Measurements from ENCODE around the gene MRPL24.

Gene MRPL24

DNA sequence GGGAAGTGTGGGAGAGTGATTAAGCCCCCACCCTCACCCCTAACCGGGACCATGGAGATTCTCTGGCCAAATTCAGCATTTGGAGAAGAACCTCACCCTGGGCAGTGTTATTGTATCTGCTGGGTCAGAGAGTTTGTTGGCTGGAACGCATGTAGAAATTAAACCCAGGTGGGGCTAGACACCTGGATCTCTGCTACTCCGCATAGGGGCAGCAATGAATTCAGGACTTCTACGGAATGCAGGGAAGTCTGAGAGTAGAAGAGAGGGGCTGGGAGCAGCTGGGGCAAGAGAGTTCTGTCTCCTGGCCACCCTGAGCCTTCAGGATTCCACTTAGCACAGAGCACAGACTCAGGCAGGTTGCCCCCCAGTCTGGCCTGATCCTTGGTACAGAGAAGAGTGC is 31.9 kb downstream of the MRPL24 start:
- H3K27me3 ChIP-seq (ENCODE audit: insufficient read depth, poor library complexity, severe bottlenecking), result peaks cover 35% of the 10 kb centered on the region
- no peak overlapping the region for H3K4me3 ChIP-seq (replicated peaks; ENCODE audit: insufficient read depth, low read length)
- H3K27ac ChIP-seq (replicated peaks), result no peak overlapping the region
- no peak for TF ChIP-seq SPI1 (IDR thresholded peaks at IDR 0.05; ENCODE audit: borderline replicate concordance, low read depth)
- no peak for TF ChIP-seq GABPA (IDR thresholded peaks at IDR 0.05; ENCODE audit: low read depth)
- TF ChIP-seq, protein P1, sequence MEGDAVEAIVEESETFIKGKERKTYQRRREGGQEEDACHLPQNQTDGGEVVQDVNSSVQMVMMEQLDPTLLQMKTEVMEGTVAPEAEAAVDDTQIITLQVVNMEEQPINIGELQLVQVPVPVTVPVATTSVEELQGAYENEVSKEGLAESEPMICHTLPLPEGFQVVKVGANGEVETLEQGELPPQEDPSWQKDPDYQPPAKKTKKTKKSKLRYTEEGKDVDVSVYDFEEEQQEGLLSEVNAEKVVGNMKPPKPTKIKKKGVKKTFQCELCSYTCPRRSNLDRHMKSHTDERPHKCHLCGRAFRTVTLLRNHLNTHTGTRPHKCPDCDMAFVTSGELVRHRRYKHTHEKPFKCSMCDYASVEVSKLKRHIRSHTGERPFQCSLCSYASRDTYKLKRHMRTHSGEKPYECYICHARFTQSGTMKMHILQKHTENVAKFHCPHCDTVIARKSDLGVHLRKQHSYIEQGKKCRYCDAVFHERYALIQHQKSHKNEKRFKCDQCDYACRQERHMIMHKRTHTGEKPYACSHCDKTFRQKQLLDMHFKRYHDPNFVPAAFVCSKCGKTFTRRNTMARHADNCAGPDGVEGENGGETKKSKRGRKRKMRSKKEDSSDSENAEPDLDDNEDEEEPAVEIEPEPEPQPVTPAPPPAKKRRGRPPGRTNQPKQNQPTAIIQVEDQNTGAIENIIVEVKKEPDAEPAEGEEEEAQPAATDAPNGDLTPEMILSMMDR (IDR thresholded peaks at IDR 0.05; ENCODE audit: insufficient read depth, low read length), result no peak
- no peak for TF ChIP-seq POLR2AphosphoS5 (IDR thresholded peaks at IDR 0.05; ENCODE audit: low read depth)
- TF ChIP-seq REST (IDR thresholded peaks at IDR 0.05; ENCODE audit: insufficient replicate concordance, low read depth), result no peak
- no peak for DNase-seq (ENCODE audit: low read depth in 1 of 2, low spot score in 1 of 2)

DNA sequence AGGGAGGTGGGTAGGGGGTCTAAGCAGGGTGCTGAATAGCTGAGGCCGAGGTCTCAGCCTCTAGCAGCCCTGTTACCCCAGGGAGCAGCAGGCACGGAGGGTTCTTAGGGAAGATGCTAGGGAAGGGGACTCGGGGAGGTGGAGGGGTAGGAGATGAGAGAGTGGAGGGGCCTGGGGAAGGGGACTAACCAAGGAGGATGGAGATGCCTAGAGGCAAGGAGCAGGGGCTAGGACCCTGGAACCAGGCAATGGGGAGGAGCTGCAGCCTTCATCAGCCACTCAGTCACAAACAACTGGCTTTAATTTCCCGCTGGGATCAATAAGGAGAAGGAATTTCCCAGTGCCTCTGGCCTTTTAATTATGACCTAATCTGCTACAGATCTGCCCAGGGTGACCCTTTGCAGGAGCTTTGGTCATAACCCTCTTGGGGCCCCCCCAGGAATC is 32.6 kb downstream of the MRPL24 start:
- Histone ChIP-seq H3K4me3 (replicated peaks; ENCODE audit: insufficient read depth, low read length) (no peak overlapping the region), H3K27ac (replicated peaks) (no peak overlapping the region), H3K27me3 (ENCODE audit: insufficient read depth, poor library complexity, severe bottlenecking) (peaks cover 43% of the 10 kb centered on the region)
- DNase-seq (ENCODE audit: low read depth in 1 of 2, low spot score in 1 of 2), result no peak
- TF ChIP-seq SPI1 (IDR thresholded peaks at IDR 0.05; ENCODE audit: borderline replicate concordance, low read depth) (no peak), REST (IDR thresholded peaks at IDR 0.05; ENCODE audit: insufficient replicate concordance, low read depth) (no peak), GABPA (IDR thresholded peaks at IDR 0.05; ENCODE audit: low read depth) (no peak), POLR2AphosphoS5 (IDR thresholded peaks at IDR 0.05; ENCODE audit: low read depth) (no peak)
- TF ChIP-seq, protein P1 (IDR thresholded peaks at IDR 0.05; ENCODE audit: insufficient read depth, low read length), result no peak

GRCh38 chr1:156707417-156708217 is 33.3 kb downstream of the MRPL24 start:
- DNase-seq (ENCODE audit: low read depth in 1 of 2, low spot score in 1 of 2), result no peak
- H3K27me3 ChIP-seq (ENCODE audit: insufficient read depth, poor library complexity, severe bottlenecking), result peaks cover 43% of the 10 kb centered on the region
- H3K4me3 ChIP-seq (replicated peaks; ENCODE audit: insufficient read depth, low read length), result no peak overlapping the region
- H3K27ac ChIP-seq (replicated peaks), result no peak overlapping the region
- TF ChIP-seq GABPA (IDR thresholded peaks at IDR 0.05; ENCODE audit: low read depth), result no peak
- TF ChIP-seq SPI1 (IDR thresholded peaks at IDR 0.05; ENCODE audit: borderline replicate concordance, low read depth), result no peak
- no peak for TF ChIP-seq REST (IDR thresholded peaks at IDR 0.05; ENCODE audit: insufficient replicate concordance, low read depth)
- TF ChIP-seq, protein P1 (IDR thresholded peaks at IDR 0.05; ENCODE audit: insufficient read depth, low read length), result no peak
- no peak for TF ChIP-seq POLR2AphosphoS5 (IDR thresholded peaks at IDR 0.05; ENCODE audit: low read depth)

Measured in HL-60 (cell line).